H9 (cell line): ENCODE results near the gene HMGCL. TPM values are rescaled to one million over a fixed set of nuclear protein-coding genes. Genes with fewer than 3 reads are reported as not detected.
A peak's percentile ranks its signal among the peaks of the same experiment; 100 is the strongest.

Source experiments
- DNase-seq: peaks from one replicate; pipeline ENCODE4 v3.0.0-alpha.2; 2017
- H2AFZ ChIP-seq: one replicate; pipeline ENCODE4 v1.6.1; 2013; ENCODE audit warnings: mild to moderate bottlenecking, low read length, control low read depth, moderate library complexity
- H2AK5ac ChIP-seq: 2 replicates; pipeline ENCODE4 v1.6.1; 2013; ENCODE audit warnings: low read length, control low read depth, mixed read lengths; ENCODE audit not compliant: insufficient read length
- H2BK120ac ChIP-seq: one replicate; pipeline ENCODE4 v1.6.1; 2013; ENCODE audit warnings: low read depth, mild to moderate bottlenecking, low read length, control low read depth, inconsistent platforms; ENCODE audit not compliant: poor library complexity, severe bottlenecking
- H2BK12ac ChIP-seq: 2 replicates; pipeline ENCODE4 v1.6.1; 2013; ENCODE audit warnings: low read length, control low read depth, mixed read lengths, low read depth; ENCODE audit not compliant: insufficient read length
- H2BK15ac ChIP-seq: 2 replicates; pipeline ENCODE4 v1.6.1; 2013; ENCODE audit warnings: low read depth, low read length, control low read depth
- H2BK20ac ChIP-seq: one replicate; pipeline ENCODE4 v1.6.1; 2013; ENCODE audit warnings: low read depth, mild to moderate bottlenecking, low read length, control low read depth, inconsistent platforms; ENCODE audit not compliant: poor library complexity, severe bottlenecking
- H2BK5ac ChIP-seq: 2 replicates; pipeline ENCODE4 v1.6.1; 2013; ENCODE audit warnings: low read length, control low read depth, mixed read lengths; ENCODE audit not compliant: insufficient read length
- H3K14ac ChIP-seq: 2 replicates; pipeline ENCODE4 v1.6.1; 2013; ENCODE audit warnings: low read length, control low read depth; ENCODE audit not compliant: insufficient read depth
- H3K18ac ChIP-seq: 2 replicates; pipeline ENCODE4 v1.6.1; 2013; ENCODE audit warnings: low read depth, mild to moderate bottlenecking, mixed read lengths, low read length, control low read depth; ENCODE audit not compliant: insufficient read length
- H3K23ac ChIP-seq: 2 replicates; pipeline ENCODE4 v1.6.1; 2013; ENCODE audit warnings: low read length, control low read depth, mixed read lengths, low read depth; ENCODE audit not compliant: insufficient read length
- H3K23me2 ChIP-seq: 2 replicates; pipeline ENCODE4 v1.6.1; 2013; ENCODE audit warnings: low read depth, mild to moderate bottlenecking, mixed read lengths, low read length, control low read depth; ENCODE audit not compliant: insufficient read length, poor library complexity, severe bottlenecking
- H3K27ac ChIP-seq: 2 replicates; pipeline ENCODE4 v1.5.1; 2013; ENCODE audit warnings: low read length, control low read depth, mixed read lengths, low read depth; ENCODE audit not compliant: insufficient read length
- H3K27me3 ChIP-seq: 2 replicates; pipeline ENCODE4 v1.6.1; 2013; ENCODE audit warnings: low read length, control low read depth, inconsistent platforms; ENCODE audit not compliant: insufficient read depth
- H3K4ac ChIP-seq: 2 replicates; pipeline ENCODE4 v1.6.1; 2013; ENCODE audit warnings: low read depth, mild to moderate bottlenecking, control low read depth, inconsistent platforms, low read length, moderate library complexity
- H3K4me1 ChIP-seq: 2 replicates; pipeline ENCODE4 v1.6.1; 2013; ENCODE audit warnings: low read length, control low read depth, inconsistent platforms; ENCODE audit not compliant: insufficient read depth
- H3K4me2 ChIP-seq: 2 replicates; pipeline ENCODE4 v1.6.1; 2013; ENCODE audit warnings: low read length, control low read depth, mixed read lengths; ENCODE audit not compliant: insufficient read length, insufficient read depth
- H3K56ac ChIP-seq: 2 replicates; pipeline ENCODE4 v1.6.1; 2013; ENCODE audit warnings: low read depth, mild to moderate bottlenecking, mixed read lengths, low read length, control low read depth; ENCODE audit not compliant: insufficient read length
- H3K79me1 ChIP-seq: 2 replicates; pipeline ENCODE4 v1.6.1; 2013; ENCODE audit warnings: low read depth, mild to moderate bottlenecking, moderate library complexity, low read length, control low read depth, inconsistent platforms; ENCODE audit not compliant: insufficient read depth, poor library complexity, severe bottlenecking
- H3K79me2 ChIP-seq: 2 replicates; pipeline ENCODE4 v1.6.1; 2013; ENCODE audit warnings: low read length, control low read depth, inconsistent platforms; ENCODE audit not compliant: insufficient read depth
- H3K9ac ChIP-seq: 2 replicates; pipeline ENCODE4 v1.6.1; 2013; ENCODE audit warnings: low read length, control low read depth, mixed read lengths; ENCODE audit not compliant: insufficient read length; ENCODE audit errors: extremely low read depth
- H3K9me3 ChIP-seq: one replicate; pipeline ENCODE4 v1.6.1; 2013; ENCODE audit warnings: low read depth, low read length, inconsistent platforms; ENCODE audit not compliant: control insufficient read depth
- H3T11ph ChIP-seq: one replicate; pipeline ENCODE4 v1.6.1; 2013; ENCODE audit warnings: mild to moderate bottlenecking, low read length, control low read depth, inconsistent platforms
- H4K20me1 ChIP-seq: one replicate; pipeline ENCODE4 v1.6.1; 2013; ENCODE audit not compliant: control insufficient read depth, insufficient read length, insufficient read depth
- H4K5ac ChIP-seq: 2 replicates; pipeline ENCODE4 v1.6.1; 2013; ENCODE audit warnings: low read depth, mild to moderate bottlenecking, mixed read lengths, low read length, control low read depth; ENCODE audit not compliant: insufficient read length
- H4K8ac ChIP-seq: replicated peaks from 2 replicates; pipeline ENCODE4 v1.6.1; 2013; ENCODE audit warnings: low read length, control low read depth, mixed read lengths, low read depth; ENCODE audit not compliant: insufficient read length
- H4K91ac ChIP-seq: 2 replicates; pipeline ENCODE4 v1.6.1; 2013; ENCODE audit warnings: low read depth, mild to moderate bottlenecking, moderate library complexity, mixed read lengths, low read length, control low read depth; ENCODE audit not compliant: insufficient read length
- H3K27ac Mint-ChIP-seq, 3 experiments: 2 replicates in 2 of 3; 3 replicates in 1 of 3; pipeline ENCODE4 v1.8.0; 2020 to 2021; ENCODE audit warnings: mixed read lengths in 3 of 3, mild to moderate bottlenecking in 1 of 3, moderate library complexity in 1 of 3
- H3K27me3 Mint-ChIP-seq: 2 replicates; pipeline ENCODE4 v1.8.0; 2021; ENCODE audit warnings: low read depth, mild to moderate bottlenecking, moderate library complexity, mixed read lengths
- H3K36me3 Mint-ChIP-seq, 3 experiments: 2 replicates in 2 of 3; 3 replicates in 1 of 3; pipeline ENCODE4 v1.8.0; 2020 to 2021; ENCODE audit warnings: low read depth in 3 of 3, mixed read lengths in 3 of 3; ENCODE audit not compliant: insufficient read depth in 1 of 3
- H3K4me1 Mint-ChIP-seq, 2 experiments: 2 replicates each; pipeline ENCODE4 v1.8.0; 2020; ENCODE audit warnings: mixed read lengths in 2 of 2
- H3K4me3 Mint-ChIP-seq, 2 experiments: 2 replicates in 1 of 2; 3 replicates in 1 of 2; pipeline ENCODE4 v1.8.0; 2020 to 2021; ENCODE audit warnings: mild to moderate bottlenecking in 2 of 2, mixed read lengths in 2 of 2, moderate library complexity in 1 of 2
- H3K9me3 Mint-ChIP-seq, 2 experiments: 2 replicates in 1 of 2; 3 replicates in 1 of 2; pipeline ENCODE4 v1.8.0; 2020; ENCODE audit warnings: mild to moderate bottlenecking in 2 of 2, mixed read lengths in 2 of 2, moderate library complexity in 1 of 2
- CTCF ChIP-seq: fragments of 200-600 bp; sonication (generic); conservative IDR thresholded peaks from 3 replicates; pipeline ENCODE4 v1.8.0; 2021; ENCODE audit warnings: antibody characterized with exemption, mild to moderate bottlenecking
- WGBS: extraction: QIAGEN DNeasy Blood & Tissue Kit; methylation state at CpG from one replicate; pipeline ENCODE4 v1.1.7; 2013; ENCODE audit warnings: missing lambda C conversion rate, low lambda C conversion rate, mixed read lengths; ENCODE audit not compliant: insufficient read length; ENCODE audit errors: extremely low coverage; 5-methylcytosine and 5-hydroxymethylcytosine counted together
- total RNA-seq: library from RNA; stranded (reverse); gene quantifications from 2 replicates; pipeline ENCODE4 v1.2.1, GENCODE V29; 2021

Gene HMGCL
- total RNA-seq, 1 experiment from 2014 or later, result 15.9 TPM

GRCh38 chr1:23776217-23776616 is 49.0 kb downstream of the HMGCL start:
- Mint-ChIP-seq H3K36me3 (peaks cover 5 to 18% (median 13%) of the 10 kb centered on the region in 3 experiments; a peak in 6 of 7 replicates), H3K27me3 (no peaks in the 10 kb centered on the region), H3K27ac (no peak overlapping the region), H3K4me3 (peak overlapping the region in 1 of 2 experiments; percentile 42; a peak in 3 of 5 replicates), H3K4me1 (peaks cover 11 to 22% of the 10 kb centered on the region in 2 experiments), H3K9me3 (no peaks in the 10 kb centered on the region)
- Histone ChIP-seq H3K9ac (no peak overlapping the region), H2AFZ (no peak overlapping the region), H3T11ph (no peak overlapping the region), H2AK5ac (no peak overlapping the region), H3K79me2 (peaks cover 10% of the 10 kb centered on the region; the same call in 1 of the 2 replicates), H3K23me2 (peaks cover 6% of the 10 kb centered on the region), H3K79me1 (peaks cover 12% of the 10 kb centered on the region), H4K8ac (no peak overlapping the region), H3K27me3 (no peaks in the 10 kb centered on the region), H2BK20ac (no peak overlapping the region), H3K23ac (no peak overlapping the region), H4K20me1 (no peaks in the 10 kb centered on the region), H3K4me1 (no peaks in the 10 kb centered on the region; the same call in 1 of the 2 replicates), H2BK12ac (no peak overlapping the region), H3K4me2 (no peak overlapping the region), H4K5ac (no peak overlapping the region), H3K9me3 (no peaks in the 10 kb centered on the region), H2BK15ac (no peak overlapping the region), H3K4ac (no peak overlapping the region), H2BK120ac (no peak overlapping the region), H3K27ac (no peak overlapping the region), H3K18ac (no peak overlapping the region), H3K14ac (no peak overlapping the region), H2BK5ac (no peak overlapping the region), H4K91ac (no peak overlapping the region), H3K56ac (no peak overlapping the region)
- DNase-seq, result no peak
- no peak for TF ChIP-seq CTCF
- WGBS, result no CpG with 5 or more reads among the region's 2 CpGs
